Lung microvascular endothelial cell (primary cell): ENCODE measurements around the gene NUDT2. TPM values are rescaled to one million over a fixed set of nuclear protein-coding genes. Genes with fewer than 3 reads are reported as not detected.
"Not testable (repeated sequence)": the region's sequence is repeated elsewhere in the genome, so short reads cannot be mapped to it uniquely, and the experiment has no call there.

Source experiments
- DNase-seq, 2 donors: peaks; one replicate each; pipeline versions ENCODE4 v3.0.0 to v3.0.0-alpha.2; 2010; ENCODE audit warnings: low read depth in 2 of 2
- total RNA-seq: library from RNA; depleted of rRNA; stranded (reverse); fragments of >200 nt; gene quantifications from 2 replicates; pipeline ENCODE4 v1.2.1, GENCODE V29; 2014

NUDT2 gene
- total RNA-seq, 1 donor from 2014 or later, result 38.3 TPM

DNA sequence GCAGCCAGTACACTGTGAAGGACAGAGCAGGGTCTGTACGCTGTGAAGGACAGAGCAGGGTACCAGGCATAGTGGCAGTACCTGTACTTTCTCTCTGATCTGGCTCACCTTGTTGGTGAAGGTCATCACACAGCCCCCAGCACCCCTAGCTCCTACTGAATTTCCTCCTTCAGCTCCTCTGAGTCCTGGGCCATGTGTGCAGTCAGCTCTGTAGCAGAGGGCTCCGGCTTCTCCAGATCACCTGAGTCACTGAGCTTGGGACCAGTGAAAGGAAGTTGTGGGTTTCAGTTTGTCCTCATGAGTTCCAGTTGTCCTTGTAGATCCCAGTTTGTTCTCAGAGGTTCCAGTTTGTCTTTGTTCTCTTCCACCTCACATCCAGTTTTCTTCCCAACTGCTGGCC, 5.5 kb downstream of the NUDT2 start:
- DNase-seq, result no peak

DNA sequence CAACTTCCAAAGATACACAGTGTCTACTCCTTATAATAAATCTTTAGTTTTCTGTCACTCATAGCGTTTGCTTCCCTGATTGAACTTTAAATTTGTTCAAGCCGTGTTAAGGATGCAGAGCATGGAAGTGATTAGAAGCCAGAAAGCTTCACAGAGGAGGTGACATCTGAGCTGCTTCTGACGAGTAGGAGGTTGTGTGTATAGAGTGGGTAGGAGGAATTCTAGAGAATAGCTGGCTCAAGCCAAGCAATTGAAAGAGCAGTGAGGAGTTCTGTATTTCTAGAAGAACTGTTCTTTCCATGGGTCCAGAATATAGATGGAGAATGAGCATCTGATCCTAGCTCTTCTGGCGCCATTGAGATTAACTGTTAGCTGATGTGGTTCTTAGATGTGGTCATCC, 6.0 kb downstream of the NUDT2 start:
- no peak for DNase-seq

- peak in 1 of 2 donors; percentile 25 for DNase-seq
Observed at GRCh38 chr9:34337403-34337802, 8.0 kb downstream of the NUDT2 start.

DNA sequence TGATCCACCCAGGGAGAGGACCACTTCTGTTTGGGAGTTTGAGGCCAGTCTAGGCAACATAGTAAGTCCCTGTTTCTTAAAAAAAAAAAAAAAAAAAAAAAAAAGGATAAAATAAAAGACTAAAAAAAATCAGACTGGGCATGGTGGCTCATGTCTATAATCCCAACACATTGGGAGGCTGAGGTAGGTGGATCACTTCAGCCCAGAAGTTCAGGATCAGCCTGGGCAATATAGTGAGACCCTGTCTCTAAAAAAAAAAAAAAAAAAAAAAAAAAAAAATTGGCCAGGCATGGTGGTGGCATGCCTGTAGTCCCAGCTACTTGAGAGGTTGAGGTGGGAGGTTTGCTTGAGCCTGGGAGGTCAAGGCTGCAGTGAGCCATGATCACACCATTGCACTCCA, 8.7 kb downstream of the NUDT2 start:
- not testable (repeated sequence) for DNase-seq

- no peak for DNase-seq
Observed at GRCh38 chr9:34338665-34339385, 9.5 kb downstream of the NUDT2 start.

DNA sequence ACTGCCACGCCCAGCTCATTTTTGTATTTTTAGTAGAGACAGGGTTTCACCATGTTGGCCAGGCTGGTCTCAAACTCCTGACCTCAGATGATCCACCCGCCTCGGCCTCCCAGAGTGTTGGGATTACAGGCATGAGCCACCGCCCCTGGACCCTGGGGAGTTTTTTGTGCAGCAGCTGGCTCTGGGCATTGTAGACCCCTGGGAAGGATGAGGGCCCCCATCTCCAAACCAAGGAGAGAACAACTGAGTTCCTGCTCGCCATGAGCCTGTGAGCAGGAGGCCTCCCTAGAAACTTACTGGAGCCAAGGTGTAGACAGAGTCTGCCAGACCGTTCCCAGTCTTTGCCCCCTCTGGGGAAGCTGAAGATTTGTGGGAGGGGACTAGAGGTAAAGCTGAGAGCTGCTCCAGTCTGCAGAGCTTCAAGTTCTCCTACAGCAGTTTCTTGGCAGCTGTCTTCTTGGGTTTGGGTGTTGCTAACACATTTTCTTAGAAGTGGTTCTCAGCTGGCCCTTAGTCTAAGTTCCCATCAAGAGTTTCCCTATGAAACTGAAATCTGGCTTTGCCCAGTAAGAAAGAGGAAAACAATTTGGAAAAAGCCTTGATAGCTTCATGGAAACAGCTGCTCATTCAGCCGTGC, 12.4 kb downstream of the NUDT2 start:
- DNase-seq, result no peak

- no peak for DNase-seq
Observed at GRCh38 chr9:34343090-34343489, 13.7 kb downstream of the NUDT2 start.

GRCh38 chr9:34343605-34344004, 14.2 kb downstream of the NUDT2 start:
- no peak for DNase-seq

GRCh38 chr9:34346873-34347799, 17.8 kb downstream of the NUDT2 start:
- no peak for DNase-seq

GRCh38 chr9:34347800-34348158, 18.4 kb downstream of the NUDT2 start:
- DNase-seq, result no peak

DNA sequence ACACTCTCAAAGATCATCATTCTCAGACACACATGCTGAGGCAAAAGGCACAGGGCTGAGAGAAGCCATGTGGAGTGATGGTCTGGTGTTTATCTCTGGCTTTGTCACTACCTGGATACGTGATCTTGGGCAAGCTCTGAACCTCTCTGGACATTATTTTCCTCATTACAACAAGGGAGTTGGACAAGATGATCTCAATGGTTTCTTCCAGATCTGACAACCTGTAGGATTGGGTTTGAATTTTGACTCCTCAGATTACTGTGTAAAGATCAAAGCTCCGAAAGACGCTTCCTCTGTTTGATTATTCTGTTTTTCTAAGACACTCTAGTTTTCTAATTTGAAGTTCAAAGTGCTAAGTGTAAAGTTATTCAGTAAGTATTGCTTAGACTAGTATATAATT, 20.0 kb downstream of the NUDT2 start:
- no peak for DNase-seq

GRCh38 chr9:34352122-34352652, 22.8 kb downstream of the NUDT2 start:
- not testable (repeated sequence) for DNase-seq

DNA sequence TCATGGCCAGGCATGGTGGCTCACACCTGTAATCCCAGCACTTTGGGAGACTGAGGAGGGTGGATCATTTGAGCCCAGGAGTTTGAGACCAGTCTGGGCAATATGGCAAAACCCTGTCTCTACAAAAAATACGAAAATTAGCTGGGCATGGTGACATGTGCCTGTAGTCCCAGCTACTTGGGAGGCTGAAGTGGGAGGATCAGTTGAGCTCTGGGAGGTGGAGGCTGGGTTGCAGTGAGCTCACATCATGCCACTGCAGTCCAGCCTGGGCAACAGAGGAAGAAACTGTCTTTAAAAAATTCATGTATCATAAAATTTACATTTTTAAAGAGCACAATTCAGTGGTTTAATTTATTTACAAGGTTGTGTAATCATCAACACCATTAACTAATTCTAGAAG, 23.6 kb downstream of the NUDT2 start:
- DNase-seq, result not testable (repeated sequence)

DNA sequence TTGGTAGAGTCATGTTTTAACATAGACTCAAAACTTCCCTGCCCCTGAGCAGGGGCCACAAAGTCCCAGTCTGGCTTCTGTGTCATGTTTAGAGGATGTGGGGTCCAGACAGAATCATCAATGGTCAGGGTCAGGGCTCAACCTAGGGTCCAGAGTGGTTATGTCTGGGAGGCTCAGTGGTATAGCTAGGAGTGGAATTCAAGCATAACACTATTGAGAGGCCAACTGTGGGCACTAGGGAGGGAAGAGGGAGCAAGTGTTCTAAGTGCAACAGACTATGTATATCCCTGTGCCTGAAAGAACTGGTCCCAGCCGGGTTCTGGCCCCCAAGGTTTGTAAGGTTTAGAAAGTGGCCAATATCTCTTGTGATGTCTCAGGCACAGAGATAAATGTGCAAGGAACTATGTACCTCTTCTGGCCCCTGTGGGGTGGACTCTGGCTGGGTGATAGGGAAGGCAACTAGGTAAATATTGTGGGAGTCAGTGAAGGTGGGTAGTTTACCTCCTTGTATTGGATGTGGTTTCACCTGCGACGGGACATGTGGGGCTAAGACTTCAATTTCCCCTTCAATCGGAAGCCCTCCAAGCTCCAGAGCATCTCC, 33.3 kb downstream of the NUDT2 start:
- no peak for DNase-seq

DNA sequence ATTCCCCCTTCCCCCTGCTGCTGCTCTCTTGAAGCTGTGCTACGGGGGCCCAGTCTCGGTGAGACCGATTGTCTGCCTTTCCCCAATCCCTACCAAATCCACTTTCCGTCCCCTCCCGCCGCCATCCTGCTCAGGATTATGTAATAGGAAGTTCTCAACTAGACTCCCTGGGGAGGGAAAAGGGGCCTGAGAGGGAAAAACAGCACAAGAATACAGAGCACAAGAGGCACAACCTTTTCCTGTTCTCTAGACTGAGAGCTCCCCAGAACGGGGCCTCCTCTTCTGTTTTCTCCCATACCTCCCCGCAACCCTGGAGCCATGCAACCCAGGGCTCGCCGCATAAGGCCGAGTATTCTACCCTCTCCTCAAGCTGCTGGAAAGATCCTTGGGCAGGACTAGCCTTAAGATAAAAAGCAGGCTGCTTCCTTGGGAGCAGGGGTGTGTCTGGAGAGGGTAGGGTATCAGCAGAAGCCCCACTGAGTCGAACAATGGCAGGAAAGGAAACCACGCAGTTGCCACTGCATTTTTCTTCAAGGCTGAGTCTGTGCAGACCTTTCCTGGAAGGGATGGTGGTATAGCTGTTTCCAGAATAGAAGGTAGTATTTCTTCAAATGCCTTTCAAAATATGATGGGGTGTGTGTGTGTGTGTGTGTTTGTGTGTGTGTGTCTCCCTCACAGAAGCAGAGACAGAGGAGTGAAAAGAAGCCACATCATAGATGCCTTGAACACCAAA, 34.4 kb downstream of the NUDT2 start:
- DNase-seq, result peak in 1 of 2 donors; percentile 59

DNA sequence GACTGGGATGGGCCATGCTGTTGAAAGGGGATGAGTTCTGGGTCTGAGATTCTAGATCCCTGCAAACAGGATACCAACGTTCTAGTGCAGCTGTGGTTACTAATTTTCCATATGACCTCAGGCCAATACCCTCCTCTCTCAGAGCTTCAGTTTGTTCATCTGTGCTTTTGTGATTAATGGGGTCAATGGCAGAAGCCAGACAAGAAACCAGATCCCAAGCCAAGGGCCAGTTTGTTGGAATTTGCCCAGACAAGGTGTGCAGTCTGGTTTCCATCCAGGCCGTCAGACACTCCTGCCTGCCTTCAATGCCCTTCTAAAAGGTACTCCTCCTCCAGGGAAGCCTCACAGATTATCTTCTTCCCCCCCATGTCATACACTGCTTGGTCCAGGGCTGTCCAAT, 35.9 kb downstream of the NUDT2 start:
- DNase-seq, result no peak

- no peak for DNase-seq
Observed at GRCh38 chr9:34366365-34366764, 37.0 kb downstream of the NUDT2 start.

DNA sequence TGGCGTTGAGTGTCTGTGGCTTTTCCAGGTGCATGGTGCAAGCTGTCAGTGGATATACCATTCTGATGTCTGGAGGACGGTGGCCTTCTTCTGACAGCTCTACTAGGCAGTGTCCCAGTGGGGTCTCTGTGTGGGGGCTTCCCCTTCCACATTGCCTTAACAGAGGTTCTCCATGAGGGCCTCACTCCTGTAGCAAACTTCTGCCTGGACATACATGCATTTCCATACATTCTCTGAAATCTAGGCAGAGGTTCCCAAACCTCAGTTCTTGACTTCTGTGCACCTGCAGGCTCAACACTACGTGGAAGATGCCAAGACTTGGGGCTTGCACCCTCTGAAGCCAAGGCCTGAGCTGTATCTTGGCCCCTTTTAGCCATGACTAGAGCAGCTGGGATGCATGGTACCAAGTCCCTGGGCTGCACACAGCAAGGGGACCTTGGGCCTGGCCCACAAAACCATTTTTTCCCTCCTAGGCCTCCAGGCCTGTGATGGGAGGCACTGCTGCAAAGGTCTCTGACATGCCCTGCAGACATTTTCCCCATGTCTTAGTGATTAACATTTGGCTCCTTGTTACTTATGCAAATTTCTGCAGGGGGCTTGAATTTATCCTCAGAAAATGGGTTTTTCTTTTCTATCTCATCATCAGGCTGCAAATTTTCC, 38.5 kb downstream of the NUDT2 start:
- not testable (repeated sequence) for DNase-seq

DNA sequence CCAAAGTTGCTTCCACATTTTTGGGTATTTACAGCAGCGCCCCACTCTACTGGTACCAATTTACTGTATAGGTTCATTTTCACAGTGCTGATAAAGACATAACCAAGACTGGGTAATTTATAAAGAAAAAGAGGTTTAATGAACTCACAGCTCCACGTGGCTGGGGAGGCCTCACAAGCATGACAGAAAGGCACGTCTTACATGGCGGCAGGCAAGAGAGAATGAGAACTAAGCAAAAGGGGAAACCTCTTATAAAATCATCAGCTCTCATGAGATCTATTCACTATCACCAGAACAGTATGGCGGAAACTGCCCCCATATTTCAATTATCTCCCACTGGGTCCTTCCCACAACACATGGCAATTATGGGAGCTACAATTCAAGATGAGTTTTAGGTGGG, 39.4 kb downstream of the NUDT2 start:
- DNase-seq, result not testable (repeated sequence)

DNA sequence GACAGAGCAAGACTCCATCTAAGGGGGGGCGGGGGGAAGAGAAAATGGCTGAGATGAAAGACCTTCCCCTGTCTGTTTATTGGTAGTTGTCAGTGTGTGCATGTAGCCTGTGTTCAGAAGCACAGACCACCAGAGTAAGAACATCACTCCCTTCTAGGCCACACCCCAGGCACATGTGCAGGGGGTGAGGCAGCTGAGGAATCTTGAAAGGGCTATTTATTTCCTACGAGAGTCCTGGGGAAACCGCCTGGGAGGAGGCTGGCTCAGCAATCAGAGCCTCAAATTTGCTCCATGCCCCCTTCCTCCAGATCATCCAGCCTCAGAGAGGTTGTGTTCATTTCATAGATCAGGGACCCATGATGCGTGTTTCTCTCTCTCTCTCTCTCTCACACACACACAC, 40.3 kb downstream of the NUDT2 start:
- no peak for DNase-seq
